ENCODE data around the gene AIMP2.
"Not testable (repeated sequence)": the region's sequence is repeated elsewhere in the genome, so short reads cannot be mapped to it uniquely, and the experiment has no call there.

- TF ChIP-seq CTCF, POLR2A (IDR thresholded peaks at IDR 0.05): not testable (repeated sequence)
Measured at GRCh38 chr7:6059941-6060340, 50.9 kb downstream of the AIMP2 start.

Measured in prostate gland (tissue), 2 donors.